GM12875 (cell line): ENCODE measurements around the gene GZMM.

Source experiments
- H3K4me3 ChIP-seq: one replicate; pipeline ENCODE4 v1.5.1; 2011; ENCODE audit warnings: low read depth, low read length, control low read depth
- TF ChIP-seq, protein P1 (sequence below): IDR thresholded peaks from 2 replicates; pipeline ENCODE4 v1.5.1; 2011; ENCODE audit warnings: low read depth, mild to moderate bottlenecking, control low read depth, inconsistent platforms, low read length, moderate library complexity, borderline replicate concordance; ENCODE audit not compliant: insufficient read depth

The GZMM gene

DNA sequence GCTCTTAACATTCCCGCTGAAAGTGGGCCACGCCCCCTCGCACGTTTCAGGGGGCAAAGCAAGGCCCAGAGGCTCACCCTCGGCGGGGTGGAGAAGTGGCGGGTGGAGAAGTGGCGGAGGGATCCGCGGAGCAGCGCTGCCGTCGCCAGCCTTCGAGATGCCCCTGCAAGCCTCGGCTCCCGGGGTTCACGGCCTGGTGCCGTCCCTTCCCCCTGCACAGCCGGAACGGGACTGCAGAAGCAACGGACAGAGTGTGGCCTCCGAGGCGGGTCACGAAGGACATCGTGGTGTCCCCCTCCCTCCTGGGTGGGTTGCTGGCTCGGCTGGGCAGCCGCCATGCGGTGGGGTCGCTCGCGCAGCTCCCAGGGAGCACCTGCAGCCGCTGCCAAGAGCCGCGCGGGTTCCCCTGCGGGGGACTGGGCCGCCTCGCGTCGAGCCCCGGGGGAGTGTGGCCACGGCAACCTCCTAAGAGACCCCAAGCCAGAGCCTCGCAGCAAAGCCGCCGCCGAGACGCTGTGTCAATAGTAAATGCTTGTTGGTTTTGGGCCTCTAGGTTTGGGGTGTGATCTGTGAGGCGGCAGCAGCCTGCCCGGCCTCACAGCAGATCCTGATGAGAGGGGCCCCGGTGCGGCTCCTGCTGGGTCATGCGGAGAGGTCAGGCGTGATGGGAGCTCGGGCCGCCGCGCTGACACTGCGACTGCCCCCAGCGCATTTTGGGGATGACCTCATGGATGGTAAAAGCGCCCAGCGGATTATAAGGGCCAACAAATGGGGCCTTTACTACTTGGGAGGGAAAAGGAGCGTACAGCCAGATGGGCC, 31.1 kb upstream of the GZMM start:
- H3K4me3 ChIP-seq, result no peak overlapping the region
- TF ChIP-seq, protein P1, sequence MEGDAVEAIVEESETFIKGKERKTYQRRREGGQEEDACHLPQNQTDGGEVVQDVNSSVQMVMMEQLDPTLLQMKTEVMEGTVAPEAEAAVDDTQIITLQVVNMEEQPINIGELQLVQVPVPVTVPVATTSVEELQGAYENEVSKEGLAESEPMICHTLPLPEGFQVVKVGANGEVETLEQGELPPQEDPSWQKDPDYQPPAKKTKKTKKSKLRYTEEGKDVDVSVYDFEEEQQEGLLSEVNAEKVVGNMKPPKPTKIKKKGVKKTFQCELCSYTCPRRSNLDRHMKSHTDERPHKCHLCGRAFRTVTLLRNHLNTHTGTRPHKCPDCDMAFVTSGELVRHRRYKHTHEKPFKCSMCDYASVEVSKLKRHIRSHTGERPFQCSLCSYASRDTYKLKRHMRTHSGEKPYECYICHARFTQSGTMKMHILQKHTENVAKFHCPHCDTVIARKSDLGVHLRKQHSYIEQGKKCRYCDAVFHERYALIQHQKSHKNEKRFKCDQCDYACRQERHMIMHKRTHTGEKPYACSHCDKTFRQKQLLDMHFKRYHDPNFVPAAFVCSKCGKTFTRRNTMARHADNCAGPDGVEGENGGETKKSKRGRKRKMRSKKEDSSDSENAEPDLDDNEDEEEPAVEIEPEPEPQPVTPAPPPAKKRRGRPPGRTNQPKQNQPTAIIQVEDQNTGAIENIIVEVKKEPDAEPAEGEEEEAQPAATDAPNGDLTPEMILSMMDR, result no peak

- H3K4me3 ChIP-seq, result no peak overlapping the region
- TF ChIP-seq, protein P1, result no peak
Observed at GRCh38 chr19:513368-514165, 30.3 kb upstream of the GZMM start.

DNA sequence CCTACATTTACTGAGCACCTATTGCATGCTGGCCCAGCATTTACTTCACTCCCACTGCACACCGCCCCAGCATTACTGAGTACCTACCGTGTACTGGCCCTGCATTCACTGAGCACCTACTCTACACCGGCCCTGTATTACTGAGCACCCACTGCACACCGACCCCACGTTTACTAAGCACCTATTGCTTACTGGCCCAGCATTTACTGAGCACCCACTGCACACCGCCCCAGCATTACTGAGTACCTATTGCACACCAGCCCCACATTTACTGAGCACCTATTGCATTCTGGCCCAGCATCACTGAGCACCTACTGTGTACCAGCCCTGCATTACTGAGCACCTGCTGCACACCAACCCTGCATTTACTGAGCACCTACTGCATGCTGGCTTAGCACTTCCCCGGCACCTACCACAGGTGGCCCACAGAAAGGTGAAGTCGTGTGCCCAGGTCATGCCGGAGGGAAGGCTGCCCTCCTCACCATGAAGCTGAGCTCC, 29.6 kb upstream of the GZMM start:
- TF ChIP-seq, protein P1, result no peak
- H3K4me3 ChIP-seq, result no peak overlapping the region

DNA sequence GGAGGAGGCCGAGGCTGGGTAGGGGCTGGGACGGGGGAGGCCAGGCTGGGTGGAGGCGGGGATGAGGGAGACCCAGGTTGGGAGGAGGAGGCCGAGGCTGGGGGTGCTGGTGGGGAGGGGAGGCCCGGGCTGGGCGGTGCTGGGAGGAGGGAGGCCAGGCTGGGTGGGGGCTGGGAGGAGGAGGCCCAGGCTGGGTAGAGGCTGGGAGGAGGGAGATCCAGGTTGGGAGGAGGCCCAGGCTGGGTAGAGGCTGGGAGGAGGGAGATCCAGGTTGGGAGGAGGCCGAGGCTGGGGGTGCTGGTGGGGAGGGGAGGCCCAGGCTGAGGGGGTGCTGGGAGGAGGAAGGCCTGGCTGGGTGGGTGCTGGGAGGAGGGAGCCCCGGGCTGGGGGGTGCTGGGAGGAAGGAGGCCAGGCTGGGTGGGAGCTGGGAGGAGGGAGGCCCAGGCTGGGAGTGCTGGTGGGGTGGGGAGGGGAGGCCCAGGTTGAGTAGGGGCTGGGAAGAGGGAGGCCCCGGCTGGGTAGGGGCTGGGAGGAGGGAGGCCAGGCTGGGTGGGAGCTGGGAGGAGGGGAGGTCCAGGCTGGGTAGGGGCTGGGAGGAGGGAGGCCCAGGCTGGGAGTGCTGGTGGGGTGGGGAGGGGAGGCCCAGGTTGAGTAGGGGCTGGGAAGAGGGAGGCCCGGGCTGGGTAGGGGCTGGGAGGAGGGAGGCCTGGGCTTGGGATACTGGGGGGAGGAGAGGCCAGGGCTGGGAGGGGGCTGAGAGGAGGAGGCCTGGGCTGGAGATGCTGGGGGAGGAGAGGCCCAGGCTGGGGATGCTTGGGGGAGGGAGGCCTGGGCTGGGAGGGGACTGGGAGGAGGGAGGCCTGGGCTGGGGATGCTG, 25.9 kb upstream of the GZMM start:
- TF ChIP-seq, protein P1, result no peak
- no peak overlapping the region for H3K4me3 ChIP-seq

DNA sequence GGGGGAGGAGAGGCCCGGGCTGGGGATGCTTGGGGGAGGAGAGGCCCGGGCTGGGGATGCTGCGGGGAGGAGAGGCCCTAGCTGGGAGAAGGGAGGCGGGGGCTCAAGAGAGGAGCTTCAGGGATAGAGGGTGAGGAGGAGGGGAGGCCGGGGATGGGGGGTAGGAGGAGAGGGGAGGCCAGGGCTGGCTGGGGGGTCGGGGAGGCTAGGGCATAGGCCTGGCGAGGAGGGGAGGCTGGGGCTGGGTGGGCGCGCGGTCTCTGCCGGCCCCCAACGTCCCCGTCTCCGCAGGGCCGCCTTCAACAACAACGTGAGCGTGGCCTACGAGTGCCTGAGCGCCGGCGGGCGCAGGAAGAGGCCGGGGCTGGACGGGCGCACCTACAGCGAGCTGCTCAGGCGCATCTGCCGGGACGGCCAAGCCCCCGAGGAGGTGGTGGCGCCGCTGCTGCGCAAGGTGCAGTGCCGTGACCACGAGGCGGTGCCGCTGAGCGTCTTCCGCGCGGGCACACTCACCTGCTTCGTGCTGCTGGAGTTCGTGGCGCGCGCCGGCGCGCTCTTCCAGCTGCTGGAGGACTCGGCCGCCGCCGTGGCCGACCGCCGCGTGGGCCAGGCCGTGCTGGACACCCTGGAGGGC, 25.1 kb upstream of the GZMM start:
- no peak overlapping the region for H3K4me3 ChIP-seq
- TF ChIP-seq, protein P1, result no peak

- TF ChIP-seq, protein P1, result no peak
- no peak overlapping the region for H3K4me3 ChIP-seq
Observed at GRCh38 chr19:519449-519865, 24.4 kb upstream of the GZMM start.
